GM18861 (cell line): Measurements from ENCODE around the gene ARF6.
"Not testable (repeated sequence)": the region's sequence is repeated elsewhere in the genome, so short reads cannot be mapped to it uniquely, and the experiment has no call there.

Experiments
- ATAC-seq: cut with Tn5 transposase; IDR thresholded peaks from one replicate; pipeline ENCODE4 v1.9.1; 2021; ENCODE audit not compliant: unreplicated experiment

Gene ARF6

DNA sequence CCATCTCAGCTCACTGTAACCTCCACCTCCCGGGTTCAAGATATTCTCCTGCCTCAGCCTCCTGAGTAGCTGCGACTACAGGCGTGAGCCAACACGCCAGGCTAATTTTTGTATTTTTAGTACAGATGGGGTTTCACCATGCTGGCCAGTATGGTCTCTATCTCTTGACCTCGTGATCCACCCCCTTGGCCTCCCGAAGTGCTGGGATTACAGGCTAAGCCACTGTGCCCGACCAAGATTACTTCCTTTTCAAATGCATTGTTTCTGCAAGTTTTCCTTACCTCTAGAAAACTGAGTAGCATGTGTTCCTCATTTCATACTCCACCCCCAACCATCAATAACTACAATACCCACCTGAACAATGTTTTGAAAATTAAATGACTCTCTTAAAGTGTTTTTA, 13.1 kb downstream of the ARF6 start:
- ATAC-seq: no peak

DNA sequence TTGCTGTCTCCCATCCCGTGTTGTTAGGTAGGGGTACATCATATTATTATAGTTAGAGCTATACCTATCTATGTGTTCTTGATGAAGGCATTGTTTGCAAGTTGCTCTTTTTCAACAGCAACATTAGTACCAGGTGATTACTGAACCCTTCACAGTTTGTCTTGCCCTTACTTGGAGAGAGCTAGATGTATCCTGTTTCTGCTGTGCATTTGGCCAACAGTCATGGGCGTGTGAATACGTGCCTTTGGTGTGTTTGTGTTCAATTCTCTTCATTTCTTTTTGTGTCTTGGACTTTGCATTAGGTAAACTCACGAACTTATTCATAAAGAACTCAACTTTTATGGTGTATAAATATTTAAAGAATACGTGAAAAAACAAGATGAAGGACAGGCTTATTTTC, 14.3 kb downstream of the ARF6 start:
- no peak for ATAC-seq

DNA sequence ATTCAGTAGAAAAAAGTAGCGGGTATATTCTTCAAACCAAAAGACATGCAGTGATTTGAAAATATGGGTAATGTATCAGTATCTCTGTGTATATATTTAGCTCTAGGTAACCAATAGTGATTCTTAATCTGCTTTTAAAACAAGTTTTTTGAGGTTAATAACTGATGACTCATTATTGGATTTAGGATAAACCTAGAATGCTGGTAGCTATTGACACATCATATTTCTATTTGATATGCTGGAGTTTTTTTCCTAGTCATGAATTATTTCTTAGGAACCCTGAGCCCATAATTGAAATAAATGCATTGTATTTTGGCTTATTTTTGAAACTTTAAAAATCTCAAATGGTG, 15.5 kb downstream of the ARF6 start:
- ATAC-seq: no peak

DNA sequence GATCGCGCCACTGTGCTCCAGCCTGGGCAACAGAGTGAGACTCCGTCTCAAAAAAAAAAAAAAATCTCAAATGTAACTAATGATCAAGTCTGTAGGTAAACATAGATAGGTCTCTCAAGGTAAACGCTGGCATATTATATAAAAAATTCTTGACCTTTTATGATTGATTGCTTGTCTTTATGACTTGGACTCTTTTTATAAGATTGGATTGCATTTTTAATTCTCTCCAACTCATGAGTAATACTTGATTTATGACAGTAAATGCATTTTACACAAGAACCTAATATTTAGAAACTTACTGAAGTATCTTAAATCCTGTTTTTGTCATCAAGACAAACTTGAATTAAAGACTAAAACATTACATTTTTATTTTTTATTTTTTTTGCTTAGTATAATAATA, 16.1 kb downstream of the ARF6 start:
- ATAC-seq: no peak

DNA sequence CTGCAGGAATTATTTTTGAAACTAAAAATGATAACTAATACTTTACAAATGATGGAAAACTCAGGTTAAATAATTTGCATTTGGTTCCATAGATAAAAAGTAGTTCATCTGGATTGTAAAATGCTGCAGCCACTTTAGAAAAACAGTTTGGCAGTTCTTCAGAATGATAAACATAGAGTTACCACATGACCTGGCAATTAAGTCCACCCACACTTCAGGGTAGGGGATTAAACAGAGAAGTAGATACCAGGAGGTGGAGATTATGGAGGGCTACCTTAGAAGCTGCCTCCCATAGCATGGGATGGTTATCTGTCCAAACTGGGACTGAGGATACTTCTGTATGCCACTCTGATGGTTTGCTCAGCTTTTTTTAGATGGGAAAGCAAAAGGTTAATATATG, 22.2 kb downstream of the ARF6 start:
- ATAC-seq: no peak

DNA sequence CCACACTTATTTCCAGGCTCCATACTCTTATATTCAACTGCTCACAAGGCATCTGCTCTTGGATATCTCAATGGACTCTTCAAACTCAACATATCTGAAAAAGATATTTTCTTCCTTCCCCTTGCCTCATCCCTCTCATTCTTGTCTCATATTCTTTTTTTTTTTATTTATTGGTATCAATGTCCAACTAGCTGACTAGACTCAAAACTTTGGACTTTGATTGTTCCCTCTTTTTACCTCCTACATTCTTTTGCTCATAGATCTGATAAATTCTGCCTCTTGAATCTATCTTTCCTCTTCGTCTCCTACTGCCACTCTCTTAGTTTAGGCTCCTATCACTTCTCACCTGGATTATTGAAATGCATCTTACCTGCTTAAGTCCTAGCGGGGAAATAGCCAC, 25.8 kb downstream of the ARF6 start:
- ATAC-seq: no peak

DNA sequence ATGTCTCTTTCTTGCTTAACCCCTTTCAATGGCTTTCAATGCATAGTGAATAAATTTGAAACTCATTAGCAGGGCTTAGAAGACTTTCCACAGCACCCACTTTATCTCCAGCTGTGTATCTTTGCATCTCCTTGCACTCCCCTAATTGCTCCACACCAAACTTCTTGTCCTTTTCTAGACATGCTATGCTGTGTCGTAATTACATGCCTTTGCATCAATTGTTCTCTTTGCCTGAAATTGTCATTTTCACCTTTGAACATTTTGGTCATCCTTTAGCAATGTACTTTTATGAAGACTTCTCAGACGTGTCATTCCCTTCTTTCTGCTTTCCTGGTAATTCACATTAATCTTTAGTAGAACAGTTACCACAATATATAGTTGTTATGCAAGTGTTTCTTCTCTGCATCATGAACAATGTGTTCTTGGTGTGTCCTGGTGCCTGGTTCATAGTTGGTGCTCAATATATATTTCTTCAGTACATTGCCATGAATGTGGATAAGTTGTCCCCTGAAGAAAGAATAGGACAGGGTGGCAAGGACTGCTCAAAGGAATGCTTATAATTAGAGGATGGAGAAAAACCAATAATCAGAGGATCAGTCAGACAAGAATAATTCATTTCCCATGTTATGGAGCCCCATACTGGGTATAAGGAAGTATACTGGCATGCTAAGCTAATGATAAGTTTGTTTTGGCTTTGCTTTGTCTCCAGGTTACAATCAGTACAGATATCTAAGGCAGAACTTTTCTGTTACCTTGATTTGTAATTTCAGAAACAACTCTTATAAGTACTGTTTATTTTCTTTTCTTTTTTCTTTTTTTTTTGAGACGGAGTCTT, 27.2 kb downstream of the ARF6 start:
- ATAC-seq: no peak

DNA sequence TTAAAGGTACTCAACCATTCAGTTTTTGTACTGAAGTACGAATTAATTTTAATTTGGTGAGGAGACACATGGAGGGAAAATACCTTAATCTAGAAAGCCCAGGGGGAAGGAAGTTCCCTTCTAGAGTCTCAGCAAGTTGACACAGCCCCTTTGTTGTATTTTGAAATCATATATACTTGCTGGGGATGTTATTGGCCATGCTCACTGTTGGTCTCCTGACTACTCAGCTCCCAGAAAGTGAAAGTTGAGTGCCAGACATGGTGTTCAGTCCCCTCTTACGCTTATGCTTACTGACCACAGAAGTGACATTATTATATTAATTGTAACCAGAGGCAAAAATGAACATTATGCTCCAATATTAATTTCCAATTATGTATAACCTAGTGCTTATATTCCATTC, 28.1 kb downstream of the ARF6 start:
- no peak for ATAC-seq

DNA sequence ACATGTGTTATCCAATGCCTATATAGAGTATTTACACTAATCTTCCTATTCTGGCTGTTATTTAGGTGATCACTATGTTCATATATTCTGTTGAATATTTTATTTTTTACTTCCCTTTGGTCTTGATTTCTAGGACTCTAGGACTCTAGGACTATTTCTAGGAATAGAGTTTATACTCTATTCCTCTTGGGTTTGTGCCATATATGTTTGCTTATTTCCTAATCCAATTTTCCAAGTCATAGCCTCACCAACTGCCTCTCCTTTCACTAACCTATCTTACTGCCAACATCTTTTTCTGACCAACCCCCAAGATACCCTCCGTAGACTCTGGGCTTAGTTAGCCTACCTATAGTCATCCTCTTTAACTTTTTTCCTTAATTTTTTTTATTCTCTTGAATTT, 28.5 kb downstream of the ARF6 start:
- ATAC-seq: no peak

DNA sequence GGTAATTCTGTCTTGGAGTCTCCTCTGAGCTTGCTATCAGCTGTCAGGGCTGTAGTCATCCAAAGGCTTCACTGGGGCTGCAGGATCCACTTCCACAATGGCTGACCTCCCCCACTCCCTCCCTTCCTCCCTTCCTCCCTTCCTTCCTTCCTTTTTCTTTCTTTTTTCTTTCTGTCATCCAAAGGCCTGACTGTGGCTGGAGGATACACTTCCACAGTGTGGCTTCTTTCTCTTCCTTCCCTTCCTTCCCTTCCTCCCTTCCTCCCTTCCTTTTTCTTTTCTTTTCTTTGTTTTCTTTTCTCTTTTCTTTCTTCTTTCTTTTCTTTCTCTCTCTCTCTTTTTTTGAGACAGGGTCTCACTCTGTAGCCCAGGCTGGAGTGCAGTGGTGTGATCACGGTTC, 30.6 kb downstream of the ARF6 start:
- ATAC-seq: no peak

DNA sequence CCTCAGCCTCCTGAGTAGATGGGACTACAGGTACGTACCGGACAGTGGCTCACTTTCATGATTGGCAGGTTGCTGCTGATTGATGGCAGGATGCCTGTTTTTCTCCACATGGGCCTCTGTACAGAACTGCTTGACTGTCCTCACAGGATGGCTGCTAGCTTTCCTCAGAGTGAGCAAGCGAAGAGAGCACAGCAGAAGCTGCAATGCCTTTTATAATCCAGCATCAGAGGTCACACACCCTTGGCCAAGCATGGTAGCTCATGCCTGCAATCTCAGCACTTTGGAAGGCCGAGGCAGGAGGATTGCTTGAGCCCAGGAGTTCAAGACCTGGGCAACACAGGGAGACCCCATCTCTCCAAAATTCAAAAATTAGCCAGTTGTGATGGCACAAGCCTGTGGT, 31.0 kb downstream of the ARF6 start:
- no peak for ATAC-seq

DNA sequence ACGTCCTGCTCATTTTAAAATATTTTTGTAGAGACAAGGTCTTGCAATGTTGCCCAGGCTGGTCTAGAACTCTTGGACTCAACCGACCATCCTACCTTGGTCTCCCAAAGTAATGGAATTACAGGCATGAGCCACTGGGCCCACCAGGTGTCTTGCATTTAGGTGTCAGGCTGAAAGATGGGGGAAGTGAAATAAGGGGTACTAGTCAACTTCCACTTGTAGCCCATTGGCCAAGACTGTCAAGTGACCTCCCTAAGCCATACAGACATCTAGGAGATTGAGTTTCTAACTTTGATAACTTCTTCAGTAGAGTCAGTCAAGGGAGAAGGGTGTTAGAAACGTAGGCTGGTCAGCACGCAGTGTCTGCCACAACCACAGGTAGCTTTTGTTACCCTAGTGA, 32.0 kb downstream of the ARF6 start:
- ATAC-seq: no peak

DNA sequence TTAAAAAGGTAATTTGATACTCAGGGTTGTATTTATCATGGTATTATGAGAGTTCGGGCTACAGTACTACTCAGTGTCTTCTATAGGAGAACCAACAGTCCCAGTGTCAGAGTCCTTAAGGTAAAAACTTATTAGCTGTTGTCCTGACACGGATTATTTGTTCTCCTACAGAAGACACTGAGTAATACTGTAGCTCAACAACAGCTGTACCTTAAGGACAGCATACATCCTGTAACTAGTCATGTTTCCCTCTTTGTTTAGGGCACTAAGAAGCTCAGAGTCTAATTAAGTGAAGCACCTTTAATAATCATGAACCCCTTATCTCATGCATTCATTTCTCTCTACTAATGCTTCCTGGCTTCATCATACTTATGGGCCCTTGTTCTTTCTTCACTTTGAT, 33.9 kb downstream of the ARF6 start:
- ATAC-seq: no peak

DNA sequence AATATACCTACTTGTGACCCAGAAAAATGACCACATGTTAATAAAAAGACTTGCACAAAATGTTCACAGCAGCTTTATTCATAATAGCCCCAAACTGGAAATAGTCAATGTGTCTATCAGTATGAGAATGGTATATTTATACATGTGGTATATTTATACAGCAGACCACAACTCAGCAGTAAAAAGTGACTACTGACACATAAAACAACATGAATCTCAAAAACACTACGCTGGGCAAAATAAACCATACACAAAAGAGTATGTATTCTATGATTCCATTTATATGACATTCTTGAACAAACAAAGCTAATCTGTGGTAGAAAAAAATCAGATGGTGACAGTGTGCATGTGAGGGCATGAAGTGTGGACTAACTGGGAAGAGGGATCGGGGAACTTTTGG, 35.1 kb downstream of the ARF6 start:
- no peak for ATAC-seq

DNA sequence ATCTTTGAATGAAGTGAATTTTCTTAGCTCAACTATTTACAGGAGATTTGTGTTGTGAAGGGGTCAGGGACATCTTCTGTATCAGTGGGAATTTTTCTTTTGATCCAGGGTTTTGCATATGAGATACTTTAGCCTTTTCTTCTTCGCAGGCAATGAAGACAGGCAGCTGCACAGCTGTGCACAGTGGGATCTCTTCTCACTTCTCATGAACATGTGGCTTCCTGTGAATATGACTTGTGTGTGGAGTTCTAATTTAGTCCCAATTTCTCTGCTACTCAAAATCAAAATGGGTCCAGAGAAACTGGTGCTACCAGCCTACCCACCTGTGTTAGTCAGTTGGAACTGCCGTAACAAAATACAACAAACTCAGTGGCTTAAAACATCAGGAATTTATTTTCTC, 37.8 kb downstream of the ARF6 start:
- no peak for ATAC-seq

DNA sequence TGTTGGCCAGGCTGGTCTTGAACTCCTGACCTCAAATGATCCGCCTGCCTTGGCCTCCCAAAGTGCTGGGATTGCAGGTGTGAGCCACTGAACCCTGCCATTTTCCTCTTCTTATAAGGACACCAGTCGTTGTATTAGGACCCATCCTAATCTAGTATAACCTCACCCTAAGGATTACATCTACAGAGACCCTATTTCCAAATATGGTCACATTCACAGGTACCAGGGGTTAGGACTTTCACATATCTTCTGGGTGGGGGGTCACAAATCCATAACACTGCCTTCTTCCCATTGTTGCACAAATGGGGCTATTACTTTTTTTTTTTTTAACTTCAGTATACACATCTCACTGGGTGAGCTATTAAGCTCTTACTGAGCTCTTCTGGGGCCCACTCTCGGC, 38.6 kb downstream of the ARF6 start:
- no peak for ATAC-seq

DNA sequence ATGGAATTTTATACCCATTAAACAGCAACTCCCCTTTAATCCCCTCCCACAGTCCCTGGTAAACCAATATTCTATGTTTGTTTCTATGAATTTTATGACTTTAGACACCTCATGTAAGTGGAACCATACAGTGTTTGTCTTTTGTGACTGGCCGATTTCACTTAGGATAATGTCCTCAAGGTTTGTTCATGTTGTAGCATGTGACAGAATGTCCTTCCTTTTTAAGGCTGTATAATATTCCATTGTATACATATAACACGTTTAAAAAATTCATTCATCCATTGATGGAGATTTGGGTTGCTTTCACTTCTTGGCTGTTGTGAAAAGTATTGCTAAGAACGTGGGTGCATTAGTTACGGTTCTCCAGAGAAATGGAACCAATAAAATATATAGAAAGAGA, 40.2 kb downstream of the ARF6 start:
- ATAC-seq: no peak

DNA sequence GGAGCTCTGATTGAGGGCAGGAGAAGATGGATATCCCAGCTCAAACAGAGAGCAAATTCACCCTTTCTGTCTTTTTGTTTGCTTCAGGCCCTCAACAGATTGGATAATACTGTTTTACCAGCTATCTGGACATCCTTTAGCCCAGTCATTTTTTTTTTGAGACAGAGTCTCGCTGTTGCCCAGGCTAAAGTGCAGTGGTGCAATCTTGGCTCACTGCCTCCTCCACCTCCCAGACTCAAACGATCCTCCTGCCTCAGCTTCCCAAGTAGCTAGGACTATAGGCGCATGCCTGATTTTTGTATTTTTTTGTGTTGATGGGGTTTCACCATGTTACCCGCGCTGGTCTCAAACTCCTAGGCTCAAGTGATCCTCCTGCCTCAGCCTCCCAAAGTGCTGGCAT, 40.8 kb downstream of the ARF6 start:
- ATAC-seq: no peak

DNA sequence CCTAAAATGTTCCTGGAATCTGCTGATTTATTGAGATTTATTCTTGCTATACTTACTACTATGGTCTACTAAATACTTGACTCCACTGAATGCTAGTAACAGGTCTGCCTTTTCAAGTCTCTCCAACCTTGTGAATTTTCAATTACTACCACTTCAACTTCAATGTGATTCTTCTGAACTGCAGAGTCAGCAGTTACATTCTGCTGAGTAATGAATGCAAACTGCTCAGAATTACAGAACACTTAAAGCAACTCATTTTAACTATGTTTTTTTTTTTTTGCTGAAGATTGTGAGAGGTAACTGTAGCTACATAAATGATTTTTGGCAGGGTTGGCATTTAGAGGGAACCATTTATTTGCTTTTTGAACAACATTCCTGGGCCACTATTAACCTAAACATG, 41.8 kb downstream of the ARF6 start:
- ATAC-seq: no peak

DNA sequence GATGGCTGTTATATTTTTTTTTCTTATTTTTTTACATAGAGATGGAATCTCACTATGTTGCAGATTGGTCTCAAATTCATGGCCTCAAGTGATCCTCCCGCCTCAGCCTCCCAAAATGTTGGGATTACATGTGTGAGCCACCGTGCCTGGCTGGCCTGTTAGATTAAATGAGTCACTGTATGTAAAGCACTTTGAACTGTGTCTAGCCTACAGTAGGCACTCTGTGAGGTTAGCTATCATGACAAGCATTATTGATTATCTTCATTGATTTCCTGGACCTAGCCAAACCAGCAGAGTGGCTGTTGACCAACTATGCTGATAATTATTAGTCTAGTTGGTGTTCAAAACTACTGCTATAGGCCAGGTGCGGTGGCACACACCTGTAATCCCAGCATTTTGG, 42.6 kb downstream of the ARF6 start:
- ATAC-seq: no peak

DNA sequence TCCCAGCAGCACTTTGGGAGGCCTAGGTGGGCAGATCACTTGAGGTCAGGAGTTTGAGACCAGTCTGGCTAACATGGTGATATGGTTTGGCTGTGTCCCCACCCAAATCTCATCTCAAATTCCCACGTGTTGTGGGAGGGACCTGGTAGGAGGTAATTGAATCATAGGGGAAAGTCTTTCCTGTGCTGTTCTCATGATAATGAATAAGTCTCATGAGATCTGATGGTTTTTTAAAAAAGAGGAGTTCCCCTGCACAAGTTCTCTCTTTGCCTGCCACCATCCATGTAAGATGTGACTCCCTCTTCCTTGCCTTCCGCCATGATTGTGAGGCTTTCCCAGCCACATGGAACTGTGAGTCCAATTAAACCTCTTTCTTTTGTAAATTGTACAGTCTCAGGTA, 43.4 kb downstream of the ARF6 start:
- ATAC-seq: not testable (repeated sequence)

DNA sequence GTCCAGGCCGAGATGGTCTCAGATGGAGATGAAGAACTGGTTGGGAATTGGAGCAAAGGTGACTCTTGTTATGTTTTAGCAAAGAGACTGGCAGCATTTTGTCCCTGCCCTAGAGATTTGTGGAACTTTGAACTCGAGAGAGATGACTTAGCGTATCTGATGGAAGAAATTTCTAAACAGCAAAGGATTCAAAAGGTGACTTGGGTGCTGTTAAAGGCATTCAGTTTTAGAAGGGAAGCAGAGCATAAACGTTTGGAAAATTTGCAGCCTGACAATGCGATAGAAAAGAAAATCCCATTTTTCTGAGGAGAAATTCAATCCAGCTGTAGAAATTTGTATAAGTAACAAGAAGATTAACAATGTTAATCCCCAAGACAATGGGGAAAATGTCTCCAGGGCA, 44.0 kb downstream of the ARF6 start:
- not testable (repeated sequence) for ATAC-seq

DNA sequence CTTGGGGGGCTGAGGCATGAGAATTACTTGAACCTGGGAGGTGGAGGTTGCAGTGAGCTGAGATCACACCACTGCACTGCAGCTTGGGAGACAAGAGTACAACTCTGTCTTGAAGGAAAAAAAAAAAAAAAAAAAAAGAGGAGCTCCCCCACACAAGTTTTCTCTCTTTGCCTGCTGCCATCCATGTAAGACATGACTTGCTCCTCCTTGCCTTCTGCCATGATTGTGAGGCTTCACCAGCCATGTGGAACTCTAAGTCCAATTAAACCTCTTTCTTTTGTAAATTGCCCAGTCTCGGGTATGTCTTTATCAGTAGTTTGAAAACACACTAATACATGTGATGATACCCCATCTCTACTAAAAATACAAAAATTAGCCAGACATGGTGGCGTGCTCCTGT, 46.3 kb downstream of the ARF6 start:
- ATAC-seq: not testable (repeated sequence)
